GM18907 (cell line): ENCODE measurements around the gene TMEM18.
"Not testable (repeated sequence)": the region's sequence is repeated elsewhere in the genome, so short reads cannot be mapped to it uniquely, and the experiment has no call there.

Experiments used
- ATAC-seq: cut with Tn5 transposase; IDR thresholded peaks from one replicate; pipeline ENCODE4 v1.9.1; 2021; ENCODE audit warnings: mild to moderate bottlenecking, moderate library complexity; ENCODE audit not compliant: unreplicated experiment

The TMEM18 gene

DNA sequence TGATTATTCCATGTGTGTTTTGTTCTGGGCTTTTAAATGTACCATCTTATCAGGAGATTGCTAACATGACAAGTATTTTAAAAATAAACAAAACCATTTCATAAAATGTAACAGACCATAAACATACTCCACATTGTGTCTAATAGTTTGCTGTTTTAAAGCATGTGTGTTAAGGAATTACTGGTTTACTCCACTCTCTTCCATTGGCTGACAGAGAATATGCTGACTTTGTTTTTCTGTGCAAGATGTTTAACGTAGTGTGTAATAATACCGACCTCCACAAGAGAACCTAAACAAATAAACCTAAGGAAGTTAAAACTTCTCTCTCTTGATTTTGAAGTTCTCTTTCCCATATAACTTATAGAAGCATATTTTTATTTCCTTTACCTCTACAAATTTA lies 17.0 kb upstream of the TMEM18 start:
- no peak for ATAC-seq

DNA sequence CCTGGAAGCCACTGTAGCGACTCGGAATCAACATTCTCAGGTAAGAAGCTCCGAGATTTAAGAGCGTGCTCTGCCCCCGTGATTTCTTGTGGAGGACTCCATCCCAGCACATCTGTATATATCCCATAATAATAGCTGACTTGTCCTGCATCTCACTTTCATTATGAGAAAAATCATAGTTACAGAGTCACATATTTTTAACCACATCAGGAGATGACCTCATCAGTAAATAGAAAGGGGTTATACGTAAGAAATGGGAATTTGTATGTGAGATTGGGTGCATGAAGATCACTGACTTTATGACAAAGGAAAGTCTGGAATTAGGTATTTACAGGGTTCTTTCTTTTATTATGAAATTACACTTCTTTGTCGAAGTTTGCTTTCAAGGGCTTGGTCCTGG lies 16.4 kb upstream of the TMEM18 start:
- ATAC-seq, result no peak

DNA sequence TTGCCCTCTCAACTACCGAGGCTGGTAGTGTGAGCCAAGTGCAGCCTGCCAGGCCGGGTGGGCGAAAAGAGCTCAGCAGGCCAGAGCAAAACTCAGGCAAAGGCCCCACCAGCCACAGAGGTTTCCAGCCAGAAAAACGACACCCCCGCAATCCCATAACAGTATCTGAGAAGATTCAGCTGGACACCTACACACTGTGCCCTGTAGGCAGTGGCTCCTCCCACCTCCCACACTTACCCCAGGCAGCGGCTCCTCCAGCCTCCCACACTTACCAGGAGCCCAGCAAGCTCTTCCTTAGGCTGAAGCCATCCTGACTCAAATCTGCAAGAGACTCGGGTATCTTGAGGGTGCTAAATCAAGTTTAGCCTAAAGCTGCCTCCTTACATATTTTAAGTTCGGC lies 15.6 kb upstream of the TMEM18 start:
- no peak for ATAC-seq

DNA sequence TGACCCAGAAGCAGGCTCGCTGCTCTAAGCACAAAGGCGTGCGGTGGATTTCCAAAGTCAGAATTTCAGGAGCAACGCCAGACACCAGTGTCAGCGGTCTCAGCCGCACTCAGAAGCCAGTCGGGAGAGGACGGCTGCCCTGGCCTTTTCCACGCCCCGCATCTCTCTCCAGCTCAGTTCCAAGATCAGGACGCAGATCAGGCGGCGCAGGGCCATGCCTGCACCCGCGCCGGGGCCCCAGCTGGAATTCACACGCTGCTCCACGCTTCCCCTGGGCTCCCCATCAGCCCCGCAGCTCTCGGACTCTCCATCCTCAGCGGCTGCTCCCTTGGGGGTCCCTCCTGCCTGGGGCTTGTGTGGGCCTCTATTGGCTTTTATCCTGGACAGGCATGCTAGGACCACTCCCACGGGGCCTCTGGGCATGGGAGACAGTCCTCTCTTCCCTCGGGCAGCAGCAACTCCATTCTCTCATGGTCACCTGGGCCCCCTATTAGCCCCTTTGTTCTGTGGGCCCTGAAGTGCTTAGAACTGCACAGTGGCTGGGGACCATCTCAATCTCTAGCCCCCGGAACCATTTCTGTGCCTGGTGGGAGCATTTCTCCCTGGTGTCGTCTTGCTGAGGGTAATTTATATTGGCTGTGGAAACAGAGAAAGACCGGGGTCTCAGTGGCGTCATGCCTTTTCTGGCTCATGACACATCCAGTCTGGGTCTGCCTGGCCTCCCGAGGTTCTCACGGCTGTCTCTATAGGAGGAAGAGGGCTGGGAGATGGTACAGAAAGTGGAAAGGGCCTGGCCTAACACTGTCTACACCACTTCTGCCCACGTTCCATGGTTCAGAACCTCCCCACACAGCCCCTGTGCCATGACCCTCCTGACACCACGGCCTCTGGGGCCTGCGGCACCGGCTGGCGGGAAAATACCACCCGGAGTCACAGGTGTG lies 14.9 kb upstream of the TMEM18 start:
- no peak for ATAC-seq

DNA sequence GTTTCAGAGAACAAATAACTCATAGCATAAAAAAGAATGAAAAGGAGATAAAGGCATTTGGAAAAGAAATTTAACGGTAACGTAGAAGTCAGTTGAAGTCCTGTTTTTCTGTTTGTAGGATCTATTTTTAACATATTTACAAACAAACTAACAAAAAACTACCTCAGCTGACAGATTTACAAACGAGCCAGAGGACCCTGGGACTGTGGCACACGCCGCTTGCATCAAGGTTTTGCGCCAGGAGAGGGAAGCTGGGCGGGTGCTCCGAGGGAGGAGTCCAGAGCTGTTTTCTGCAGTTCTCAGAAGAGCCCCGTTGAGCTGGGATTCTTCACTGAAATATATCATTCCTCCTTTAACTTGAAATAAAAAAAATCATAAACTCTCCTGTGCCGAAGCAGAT lies 13.6 kb upstream of the TMEM18 start:
- ATAC-seq, result no peak

DNA sequence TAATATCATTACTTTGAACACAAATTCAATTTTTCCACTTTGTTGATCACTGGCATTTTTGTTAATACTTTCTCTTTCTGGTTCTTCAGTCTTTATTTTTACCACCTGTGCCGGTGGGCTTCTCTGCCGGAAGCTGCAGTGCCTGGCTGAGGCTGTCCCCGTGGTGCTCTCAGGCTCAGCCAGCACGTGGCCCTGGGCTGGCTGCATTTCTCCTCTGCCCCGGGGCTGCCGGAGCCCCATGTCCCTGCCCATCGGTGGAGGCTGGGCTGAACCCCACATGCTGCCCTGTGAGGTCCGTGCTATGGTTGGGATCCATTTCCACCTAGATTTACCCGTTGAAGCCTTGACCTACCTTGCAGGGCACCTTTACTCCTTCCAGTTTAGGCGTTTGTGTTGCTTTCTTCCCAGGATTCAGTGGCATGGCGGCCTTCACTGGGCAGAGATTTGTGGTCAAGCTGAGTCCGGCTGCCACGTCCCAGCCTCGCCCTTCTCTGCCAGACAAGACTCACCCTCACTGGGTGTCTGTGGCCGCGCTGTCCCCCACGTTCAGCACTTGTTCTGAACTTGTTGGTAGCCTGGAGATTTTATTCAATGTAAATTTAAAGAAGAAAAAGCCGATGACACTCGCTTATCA lies 12.8 kb upstream of the TMEM18 start:
- no peak for ATAC-seq

DNA sequence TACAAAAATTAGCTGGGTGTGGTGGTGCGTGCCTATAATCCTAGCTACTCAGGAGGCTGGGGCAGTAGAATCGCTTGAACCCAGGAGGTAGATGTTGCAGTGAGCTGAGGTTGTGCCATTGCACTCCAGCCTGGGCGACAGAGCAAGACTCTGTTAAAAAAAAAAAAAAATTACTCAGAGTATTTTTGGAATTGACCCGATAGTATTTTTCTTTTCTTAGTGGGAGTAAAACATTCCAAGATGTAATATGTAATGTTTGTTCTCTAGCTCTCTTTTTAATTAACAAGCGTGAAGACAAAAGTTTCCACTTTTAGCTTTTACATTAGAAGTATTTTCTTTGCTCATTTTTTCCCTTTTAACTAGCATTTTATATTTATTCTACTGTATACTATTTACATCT lies 12.0 kb upstream of the TMEM18 start:
- ATAC-seq, result no peak

DNA sequence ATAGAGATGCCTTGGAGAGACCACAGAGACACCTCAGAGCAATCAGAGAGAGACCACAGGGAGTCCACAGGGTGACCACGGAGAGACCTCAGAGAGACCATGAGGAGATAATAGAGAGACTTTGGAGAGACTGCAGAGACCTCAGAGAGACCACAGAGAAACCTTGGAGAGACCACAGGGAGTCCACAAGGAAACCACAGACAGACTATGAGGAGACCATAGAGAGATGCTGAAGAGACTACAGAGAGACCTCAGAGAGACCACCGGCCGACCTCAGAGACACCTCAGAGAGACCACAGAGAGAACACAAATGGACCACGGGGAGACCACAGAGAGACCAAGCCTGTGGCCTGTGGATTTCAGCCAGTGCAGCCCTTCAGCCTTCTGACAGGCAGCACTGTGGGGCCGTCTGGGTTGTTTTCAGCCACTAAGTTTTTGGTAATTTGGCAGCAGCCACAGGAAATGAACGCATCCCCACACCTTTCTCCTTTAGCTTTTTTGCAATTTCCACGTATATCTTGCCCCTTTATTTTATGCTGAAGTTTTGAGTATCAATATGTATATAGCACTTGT lies 11.4 kb upstream of the TMEM18 start:
- no peak for ATAC-seq

DNA sequence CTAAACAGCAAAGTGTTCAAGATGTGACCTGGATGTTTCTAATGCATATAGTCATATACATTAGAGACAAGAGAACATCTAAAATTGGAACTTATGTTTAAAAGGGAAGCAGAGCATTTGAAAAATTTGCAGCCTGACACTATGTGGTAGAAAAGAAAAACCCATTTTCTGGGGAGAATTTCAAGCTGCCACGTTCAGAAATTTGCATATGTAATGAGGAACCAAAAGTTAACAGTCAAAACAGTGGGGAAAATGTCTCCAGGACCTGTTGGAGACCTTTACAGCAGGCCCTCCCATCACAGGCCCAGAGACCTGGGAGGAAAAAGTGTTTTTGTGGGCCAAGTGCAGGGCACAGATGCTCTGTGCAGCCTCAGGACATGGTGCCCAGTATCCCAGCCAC lies 8.2 kb upstream of the TMEM18 start:
- ATAC-seq, result no peak

DNA sequence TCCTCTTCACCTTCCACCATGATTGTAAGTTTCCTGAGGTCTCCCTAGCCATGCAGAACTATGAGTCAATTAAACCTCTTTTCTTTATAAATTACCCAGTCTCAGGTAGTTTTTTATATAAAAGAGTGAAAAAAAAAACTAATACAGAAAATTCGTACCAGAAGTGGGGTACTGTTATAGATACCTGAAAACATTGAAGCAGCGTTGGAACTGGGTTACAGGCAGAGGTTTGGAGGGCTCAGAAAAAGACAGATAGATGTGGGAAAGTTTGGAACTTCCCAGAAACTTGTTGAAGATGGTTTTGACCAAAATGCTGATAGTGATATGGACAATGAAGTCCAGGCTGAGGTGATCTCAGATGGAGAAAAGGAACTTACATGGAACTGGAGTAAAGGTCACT lies 7.7 kb upstream of the TMEM18 start:
- ATAC-seq, result not testable (repeated sequence)

DNA sequence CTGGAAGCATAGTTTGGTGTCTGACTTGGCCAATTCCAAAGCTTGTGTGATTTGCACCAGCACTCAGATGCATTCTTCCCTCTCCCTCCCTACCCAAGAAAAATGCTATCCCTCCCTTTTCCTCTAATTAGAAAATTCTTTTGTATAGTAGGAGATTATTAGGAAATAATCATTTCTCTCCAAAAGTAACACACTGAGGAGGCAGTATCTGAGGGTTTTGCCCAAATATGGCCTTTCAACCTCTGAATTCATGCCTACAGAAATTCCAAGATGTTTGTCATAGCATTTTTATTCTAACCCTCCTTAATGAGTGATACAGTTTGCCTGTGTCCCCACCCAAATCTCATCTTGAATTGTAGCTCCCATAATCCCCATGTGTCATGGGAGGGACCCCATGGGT lies 5.0 kb upstream of the TMEM18 start:
- ATAC-seq, result no peak

DNA sequence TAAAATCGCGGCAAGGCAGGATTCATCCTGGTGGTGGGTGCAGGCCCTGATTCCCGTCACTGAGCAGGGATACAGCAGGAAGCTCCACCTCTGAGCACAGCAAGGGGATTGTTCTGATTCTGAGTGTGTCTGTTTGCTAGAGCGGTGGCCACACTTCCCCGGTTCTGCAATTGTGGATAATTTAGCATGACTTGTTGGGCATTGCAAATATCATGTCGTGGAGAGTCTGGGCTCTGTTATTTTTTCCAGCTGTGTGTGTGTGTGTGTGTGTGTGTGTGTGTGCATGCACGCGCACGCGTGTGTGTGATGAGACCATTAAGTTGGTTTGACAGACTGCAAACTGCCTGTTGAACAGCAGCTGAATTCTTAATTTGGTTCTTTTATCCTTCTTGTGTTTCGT lies 4.1 kb upstream of the TMEM18 start:
- ATAC-seq, result no peak

DNA sequence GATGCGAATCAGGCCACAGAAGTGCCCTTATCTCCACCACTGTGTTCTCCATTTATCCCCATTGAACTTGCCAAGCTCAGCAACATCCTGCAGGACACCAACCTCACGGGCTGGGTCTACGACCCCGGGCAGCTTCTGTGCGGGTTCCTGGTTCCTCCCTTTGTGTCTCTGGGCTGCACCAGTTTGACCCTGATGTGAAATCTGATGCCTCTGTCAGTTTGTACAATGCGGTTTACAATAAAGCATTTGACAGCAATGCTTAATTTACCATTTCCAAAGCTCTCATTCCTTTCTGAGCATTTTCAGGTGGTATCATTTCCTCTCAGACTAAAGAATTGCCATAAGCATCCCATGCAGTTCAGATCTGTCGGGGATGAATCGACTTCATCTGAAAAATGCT lies 3.3 kb upstream of the TMEM18 start:
- ATAC-seq, result no peak

DNA sequence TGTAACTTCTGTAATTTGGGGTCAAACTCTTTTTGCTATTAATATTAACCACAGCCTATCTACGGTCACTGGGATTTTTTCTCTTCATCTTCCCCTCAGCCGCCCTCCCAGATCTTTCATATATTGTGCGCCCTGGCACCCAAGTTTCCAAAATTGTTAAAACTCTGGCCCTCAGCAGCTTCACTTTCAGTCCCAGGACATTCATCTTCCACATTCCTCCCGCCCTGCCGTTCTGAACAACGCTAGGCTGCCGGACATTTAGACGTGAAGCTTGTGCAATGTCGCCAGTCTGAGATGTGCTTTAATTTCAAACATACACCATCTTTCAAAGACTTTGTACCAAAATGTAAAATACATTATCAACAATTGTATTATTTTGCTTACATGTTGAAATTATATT lies 1.8 kb upstream of the TMEM18 start:
- no peak for ATAC-seq

DNA sequence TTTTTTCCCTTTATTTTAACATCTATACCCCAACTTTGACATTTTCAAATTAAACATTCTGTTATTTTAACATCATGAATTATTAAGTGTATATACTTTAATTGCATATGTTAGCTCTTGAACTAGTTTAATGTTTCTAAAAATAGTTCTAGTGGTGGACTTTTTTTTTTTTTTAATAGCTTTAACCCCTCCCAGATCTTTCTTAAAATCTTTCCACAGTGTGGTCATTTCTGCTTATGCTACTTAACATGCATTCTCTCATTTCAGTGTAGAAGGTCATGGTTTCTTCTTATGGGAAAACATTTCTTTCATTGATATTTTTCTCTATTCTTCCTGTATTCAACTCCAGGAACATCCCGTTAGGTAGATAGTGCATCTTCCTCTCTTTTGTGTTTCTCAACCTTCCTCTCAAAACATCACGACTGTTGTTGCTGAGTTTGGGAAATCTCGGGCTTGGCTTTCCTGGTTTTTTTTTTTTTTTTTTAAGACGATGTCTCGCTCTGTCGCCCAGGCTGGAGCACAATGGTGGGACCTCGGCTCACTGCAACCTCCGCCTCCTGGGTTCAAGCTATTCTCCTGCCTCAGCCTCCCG lies 849 bp upstream of the TMEM18 start:
- ATAC-seq, result no peak

DNA sequence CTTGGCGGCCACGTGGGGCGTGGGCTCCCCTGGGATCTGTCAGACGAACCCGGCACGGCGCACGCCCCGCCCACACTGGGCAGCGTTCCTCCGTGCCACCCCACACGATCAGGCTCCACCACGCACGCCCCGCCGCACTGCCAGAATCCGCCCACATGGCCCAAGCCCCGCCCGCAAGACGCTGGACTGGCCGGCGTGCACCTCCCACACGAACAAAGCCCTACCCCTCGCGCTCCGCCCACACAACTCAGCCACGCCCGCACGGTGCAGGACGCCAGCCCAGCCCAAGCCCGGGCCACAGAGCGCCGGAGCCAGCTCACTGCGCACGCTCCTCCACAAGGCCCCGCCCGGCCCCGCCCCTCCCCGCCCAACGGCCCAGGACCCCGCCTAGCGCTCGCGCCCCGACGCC lies 555 bp downstream of the TMEM18 start:
- ATAC-seq, result peak; percentile 89

DNA sequence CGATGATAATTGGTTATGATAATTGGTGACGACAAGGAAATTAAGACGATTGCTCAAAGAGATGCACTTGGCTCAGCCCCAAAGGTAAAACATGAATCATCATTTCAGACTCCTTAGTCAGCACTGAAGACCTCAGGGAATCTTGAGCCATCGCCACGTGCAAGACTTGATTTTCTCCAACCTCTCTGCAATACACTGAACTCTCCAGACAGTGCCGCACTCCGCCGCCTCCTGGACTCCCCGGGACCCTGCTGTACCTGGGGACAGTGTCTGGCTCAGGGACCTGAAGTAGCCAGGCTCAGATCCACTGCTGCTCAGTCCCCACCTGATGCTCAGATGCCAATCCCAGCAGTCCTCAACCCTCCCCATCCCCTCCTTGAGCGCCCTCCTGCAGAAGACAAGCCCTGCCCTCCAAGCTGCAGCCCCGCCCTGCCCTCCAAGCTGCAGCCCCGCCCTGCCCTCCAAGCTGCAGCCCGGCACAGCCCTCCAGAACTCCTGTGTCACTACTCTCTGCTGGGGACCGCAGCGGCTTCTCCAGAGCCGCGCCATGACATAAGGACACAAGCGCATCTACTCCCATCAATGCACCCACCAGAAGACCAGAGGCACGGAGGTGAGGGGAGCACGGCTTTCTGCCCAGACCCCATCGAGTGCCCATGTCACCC lies 1.1 kb downstream of the TMEM18 start:
- ATAC-seq, result peak; percentile 47

DNA sequence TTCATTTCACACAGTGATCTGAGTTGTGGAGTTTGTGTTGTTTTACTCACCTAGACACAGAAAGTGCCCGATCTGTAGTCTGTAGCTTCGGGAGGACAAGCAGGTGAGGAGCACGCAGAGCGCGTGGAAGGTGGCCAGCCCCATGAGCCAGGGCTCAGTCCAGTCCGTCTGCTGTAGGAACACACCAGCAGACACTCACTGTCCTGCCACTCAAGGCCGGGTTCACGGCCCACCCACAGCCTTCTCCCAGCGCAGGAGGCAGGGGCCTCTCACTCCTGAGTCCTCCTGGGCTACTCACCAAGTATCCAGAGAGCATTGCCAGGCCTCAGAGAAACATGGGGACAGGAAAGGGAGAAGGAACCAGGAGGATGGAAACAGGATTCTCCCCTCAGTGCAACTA lies 1.7 kb downstream of the TMEM18 start:
- ATAC-seq, result no peak

DNA sequence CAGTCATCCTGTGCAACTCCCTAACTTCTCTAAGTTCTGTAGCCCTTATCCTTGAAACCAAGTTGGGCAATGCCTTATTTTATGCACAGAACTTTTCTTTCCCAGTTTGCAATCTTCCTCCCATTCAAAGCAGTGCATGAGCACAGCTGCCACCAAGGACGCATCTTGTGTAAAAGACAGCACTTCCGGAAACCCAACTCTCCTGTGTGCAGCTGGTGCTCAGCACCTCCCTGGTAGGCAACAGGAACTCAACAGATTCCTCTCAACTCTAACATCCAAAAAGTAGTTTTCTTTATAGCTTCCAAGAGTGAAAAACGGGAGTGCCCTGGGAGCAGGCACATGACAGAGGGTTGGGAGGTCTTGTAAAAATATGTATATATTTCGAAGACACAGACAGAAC lies 2.2 kb downstream of the TMEM18 start:
- ATAC-seq, result no peak

DNA sequence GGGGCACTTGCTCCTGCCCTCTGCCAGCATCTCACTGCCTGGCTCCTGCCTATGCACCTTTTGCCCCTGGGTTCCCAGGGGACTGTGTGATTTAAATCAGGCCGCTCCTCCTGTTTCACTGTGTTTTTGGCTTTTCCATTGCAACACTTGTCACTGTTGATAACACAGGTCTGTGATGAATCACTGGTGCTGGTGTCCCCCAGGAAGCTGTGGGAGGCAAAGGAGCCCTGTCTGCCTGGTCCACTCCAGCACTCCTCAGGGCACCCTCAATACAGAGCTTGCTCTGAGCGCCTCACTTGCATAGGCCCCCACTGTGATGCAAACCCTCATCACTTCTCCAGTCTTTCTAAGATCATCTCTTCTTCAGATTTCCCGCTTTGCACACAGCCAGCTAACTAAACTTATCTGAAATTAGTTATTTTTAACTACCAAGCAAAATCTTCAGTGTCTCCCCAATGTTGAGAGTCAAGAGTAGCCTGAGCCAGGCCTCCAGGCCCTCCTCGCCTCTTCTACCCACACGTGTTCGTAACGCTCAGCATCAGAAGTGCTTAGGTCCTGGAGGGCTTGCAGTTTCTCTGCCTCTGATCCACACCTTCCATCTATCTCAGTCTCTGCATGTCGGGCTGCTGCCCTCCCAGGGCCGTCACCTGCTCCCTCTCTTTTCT lies 2.8 kb downstream of the TMEM18 start:
- ATAC-seq, result no peak
